Measurements from ENCODE around the gene SNRPF.
"Not testable (repeated sequence)": the region's sequence is repeated elsewhere in the genome, so short reads cannot be mapped to it uniquely, and the experiment has no call there.

The SNRPF gene

DNA sequence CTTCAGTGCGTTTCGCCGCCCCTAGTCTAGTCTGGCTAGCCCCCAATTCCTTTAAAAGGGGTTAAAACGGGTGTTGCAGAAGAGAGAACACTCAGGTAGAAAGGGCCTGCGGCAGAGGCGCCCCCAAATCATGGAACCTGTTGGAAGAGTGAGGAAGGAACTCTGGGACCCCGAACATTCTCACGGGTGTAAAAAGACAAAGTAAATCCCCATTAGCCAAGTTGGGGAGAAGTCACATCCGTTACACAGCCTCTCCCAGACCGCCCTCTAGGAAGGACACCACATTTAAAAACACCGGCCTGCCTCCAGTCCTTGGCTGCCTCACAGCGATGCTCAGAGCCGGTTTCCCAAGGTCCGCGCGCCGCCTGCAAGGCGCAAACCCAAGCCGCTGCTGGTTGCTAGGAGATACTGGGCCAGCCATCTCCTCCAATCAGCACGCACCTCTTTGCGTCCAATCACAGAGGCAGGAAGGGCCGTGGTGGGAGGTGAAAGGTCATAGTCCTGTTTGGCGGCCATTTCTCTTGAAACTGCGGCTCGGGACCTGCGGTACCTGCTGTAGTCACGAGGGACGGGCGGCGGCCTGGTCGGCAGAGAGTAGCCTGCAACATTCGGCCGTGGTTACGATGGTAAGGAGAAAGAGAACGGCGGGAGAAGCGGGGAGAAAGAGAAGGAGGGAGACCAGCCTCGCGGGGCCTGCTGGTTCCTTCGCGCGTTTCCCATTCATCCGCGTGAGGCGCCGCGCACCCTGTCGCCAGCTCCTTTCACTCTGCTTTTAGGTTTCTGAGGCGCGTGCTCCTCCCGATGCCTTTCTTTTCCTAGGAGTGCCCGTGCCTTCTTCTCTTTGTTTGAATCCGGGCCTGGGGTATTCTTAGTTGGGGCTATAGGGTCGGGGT is at the start of gene SNRPF:
Gene SNRPF, plus strand, starts transcription at position 502 of the 893 bp plus-strand sequence. Its CDS starts 122 bp downstream, at position 624.
- DNase-seq (ENCODE audit: low spot score): peak; percentile 97

DNA sequence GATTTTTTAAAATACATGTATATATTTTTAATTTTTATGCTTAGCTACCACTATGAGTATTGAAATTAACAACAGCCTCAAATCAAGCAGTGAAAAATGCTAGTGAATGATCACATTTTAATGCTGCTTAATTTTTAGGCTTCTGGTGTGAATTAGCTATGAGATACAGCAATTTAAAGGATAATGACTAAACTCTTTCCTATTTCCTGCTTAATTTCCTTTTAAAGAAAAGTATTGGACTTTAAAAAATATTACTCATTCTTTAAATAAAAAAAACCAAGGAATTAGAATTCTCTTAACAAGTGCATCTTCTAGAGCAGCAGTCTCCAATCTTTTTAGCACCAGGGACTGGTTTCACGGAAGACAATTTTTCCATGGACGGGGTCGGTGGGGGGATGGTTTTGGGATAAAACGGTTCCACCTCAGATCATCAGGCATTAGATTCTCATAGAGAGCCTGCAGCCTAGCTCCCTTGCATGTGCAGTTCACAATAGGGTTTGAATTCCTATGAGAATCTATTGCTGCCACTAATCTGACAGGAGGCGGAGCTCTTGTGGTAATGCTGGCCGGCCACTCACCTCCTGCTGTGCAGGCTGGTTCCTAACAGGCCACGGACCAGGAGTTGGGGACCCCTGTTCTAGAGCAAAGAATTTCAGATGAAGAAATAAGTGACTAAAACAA is 49.6 kb upstream of the SNRPF start:
- DNase-seq (ENCODE audit: low spot score): no peak

DNA sequence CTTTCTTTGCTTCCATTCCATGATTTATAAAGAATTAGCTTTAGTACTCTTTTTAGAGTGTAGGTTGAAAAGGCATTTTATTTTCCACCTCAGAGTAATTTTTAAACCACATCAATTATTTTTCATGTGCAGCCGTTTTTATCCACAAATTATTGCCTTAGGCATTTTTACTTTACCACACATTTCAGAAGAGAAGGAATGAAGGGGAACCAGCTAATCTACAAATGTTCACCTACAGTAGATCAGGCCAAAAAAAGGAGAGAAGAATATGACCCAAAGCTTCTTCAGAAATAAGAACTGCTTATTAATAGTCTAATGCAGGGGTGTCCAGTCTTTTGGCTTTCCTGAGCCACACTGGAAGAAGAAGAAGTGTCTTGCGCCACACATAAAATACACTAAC is 48.3 kb upstream of the SNRPF start:
- DNase-seq (ENCODE audit: low spot score): no peak

DNA sequence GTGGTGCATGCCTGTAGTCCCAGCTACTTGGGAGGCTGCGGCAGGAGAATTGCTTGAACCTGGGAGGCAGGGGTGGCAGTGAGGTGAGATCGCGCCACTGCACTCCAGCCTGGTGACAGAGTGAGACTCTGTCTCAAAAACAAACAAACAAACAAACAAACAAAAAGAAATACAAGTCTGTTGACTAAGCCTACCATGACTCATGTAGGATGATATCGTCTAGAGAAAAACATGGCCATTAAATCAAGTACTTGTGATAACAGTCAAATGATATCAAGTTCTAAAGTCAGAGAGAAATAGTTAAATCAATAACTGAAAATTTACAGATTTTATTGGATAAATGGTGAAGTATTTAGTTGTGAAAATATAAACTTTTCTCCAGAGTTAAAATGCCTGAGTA is 46.6 kb upstream of the SNRPF start:
- DNase-seq (ENCODE audit: low spot score): not testable (repeated sequence)

DNA sequence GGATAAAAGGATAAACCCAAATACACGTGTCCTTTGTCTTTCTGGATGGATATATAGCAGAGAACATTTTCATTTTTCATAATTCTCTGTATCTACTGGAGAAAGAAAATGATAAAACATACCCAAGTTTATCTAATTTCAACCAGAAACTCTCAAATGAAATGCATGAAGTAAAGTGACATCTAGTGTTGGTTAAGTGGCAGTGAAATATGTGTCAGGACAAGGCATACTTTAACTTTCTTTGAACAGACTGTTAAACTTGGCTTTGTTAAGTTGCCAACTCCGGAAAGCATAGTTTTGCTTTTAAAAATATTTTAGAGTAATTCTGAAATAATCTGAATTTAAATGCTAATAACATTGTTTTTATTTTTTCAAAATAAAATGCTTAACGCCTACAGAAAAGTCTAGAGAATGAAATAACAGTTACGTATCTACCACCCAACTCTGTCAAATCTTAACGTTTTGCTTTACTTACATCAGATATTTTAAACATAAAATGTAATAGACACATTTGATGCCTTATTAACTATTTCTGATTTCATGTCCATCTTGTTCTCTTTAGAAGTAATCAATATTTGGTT is 43.0 kb upstream of the SNRPF start:
- DNase-seq (ENCODE audit: low spot score): peak; percentile 72

DNA sequence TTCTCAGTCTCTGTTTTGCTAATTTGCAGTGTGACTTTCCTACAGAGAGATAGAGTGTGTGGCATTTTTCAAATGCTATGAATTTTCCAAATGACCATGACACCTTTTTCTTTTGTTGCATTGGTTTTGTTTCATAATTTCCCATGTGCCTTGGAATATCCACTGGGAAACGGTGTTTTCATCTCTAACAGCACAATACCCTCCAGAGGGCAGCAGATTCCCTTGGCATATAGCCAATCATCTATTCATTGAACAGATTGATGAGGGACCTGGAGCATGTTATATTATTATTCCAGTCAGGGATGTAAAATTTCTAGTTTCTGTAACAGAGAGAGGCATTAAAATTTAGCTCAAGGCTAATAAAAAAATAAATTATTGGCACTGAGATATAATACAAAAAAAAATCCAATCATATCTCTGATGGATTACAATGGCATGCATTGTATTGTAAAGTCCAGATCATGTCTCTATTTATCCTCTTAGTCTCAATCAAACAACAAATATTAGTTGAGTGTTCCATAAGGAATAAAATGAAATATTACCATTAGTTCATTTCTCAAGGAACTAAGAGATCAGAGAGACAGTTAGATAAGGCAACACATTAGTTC is 38.6 kb upstream of the SNRPF start:
- DNase-seq (ENCODE audit: low spot score): peak; percentile 63

DNA sequence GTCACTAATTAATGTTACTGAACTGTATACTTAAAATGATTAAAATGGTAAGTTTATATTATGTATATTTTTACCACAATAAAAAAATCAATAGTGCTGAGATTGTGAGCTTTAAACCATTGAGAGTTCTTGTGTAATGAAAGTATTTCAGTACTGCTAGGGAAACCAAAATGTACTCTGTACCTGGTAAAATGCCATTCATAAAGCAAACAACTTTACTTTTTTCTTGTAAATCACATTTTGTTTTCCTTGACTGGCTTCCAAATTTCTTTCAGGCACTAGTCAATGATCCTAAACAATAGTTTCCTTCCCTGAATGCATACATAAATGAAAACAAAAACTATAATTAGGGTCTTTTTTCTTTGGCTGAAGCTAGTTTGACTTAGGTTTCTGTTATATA is 29.4 kb upstream of the SNRPF start:
- no peak for DNase-seq (ENCODE audit: low spot score)

DNA sequence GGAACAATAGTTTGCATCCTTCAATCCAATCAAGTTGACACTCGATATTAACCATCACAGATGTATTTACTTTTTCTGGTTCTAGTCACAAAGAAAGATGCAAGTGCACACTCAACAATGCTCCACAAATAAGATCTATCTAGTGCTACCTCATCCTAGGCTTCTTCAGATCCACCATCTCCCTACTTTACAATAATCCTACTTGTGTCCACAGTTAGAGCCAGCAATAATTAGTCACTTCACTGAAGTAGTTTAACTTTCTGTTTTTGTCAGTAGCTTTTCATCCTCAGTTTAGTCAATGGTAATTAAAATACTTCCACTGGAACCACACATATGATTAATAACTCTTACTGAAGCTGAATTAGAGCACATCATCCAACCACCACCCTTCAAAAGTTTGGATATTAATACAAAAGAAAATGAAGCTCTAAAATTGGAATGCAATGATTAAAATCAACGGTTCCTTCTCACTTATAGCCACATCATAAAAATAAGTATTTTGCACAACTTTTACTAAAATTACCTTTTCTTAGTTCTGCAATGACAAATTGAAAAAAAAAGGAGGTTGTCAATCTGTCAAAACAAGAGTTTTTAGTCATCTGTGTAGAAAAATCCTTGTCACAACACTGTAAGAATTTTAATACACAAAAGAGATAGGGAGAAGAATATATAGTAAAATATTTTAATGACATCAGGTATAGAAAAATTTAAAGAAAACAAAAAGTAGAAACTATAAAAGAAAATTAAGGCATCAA is 28.2 kb upstream of the SNRPF start:
- no peak for DNase-seq (ENCODE audit: low spot score)

DNA sequence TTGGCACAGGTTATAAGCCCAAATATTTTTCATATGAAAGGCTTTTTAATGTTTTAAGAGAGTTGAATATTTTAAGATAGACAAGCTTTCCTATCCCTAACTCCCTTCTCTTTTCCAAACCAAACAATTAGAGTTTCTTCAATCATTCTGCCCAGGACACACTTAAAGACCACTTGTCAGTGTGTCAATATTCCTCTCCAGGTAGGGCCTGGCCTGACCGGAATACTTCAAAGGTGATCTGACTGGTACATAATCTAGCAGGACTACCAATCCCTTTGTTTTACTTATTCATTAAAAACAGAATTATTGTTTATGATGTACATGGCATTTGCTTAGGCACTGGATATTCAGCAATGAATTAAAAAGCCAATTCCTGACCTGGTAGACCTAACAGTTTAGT is 24.2 kb upstream of the SNRPF start:
- DNase-seq (ENCODE audit: low spot score): no peak

DNA sequence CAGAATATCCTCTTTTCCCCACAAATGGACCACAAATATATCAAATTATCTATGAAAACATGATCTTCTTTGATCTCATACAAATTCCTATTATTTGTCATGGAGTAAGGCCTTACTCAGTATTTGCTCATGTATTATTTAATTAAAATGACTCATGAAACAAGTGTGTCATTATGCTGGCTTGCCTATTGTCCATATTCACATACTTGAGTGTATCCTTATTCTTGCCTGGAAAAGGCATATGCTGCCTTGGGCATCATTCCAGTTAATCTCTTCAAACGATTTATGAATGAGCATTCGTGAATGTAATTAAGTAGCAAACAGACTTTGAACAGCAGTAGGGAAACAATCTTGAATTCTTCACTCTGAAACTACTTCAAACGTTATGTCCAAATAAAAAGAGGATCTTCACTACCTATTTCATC is 22.6 kb upstream of the SNRPF start:
- peak; percentile 59 for DNase-seq (ENCODE audit: low spot score)

DNA sequence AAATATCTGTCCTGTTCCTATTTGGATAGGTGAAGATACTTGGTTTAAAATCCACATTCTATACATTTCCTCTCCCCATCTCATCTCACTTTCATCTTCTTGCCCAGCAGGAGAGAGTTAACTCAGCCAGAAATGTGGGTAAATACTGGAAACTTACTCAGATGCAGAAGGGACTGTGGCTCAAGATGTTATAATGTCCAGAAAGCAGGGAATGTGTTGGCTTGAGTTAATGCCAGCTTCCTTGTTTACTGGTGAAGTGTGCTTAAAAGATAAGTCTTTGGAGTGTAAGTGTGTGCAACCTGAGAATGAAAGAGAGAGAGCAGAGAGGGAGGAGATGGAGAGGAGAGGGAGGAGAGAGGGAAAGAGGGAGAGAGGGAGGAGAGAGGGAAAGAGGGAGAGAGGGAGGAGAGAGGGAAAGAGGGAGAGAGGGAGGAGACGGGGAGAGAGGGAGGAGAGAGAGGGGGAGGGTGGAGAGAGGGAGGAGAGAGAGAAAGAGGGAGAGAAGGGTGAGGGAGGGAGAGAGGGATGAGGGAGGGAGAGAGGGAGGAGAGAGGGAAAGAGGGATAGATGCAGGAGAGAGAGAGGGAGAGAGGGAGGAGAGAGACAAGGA is 22.0 kb upstream of the SNRPF start:
- DNase-seq (ENCODE audit: low spot score): no peak

DNA sequence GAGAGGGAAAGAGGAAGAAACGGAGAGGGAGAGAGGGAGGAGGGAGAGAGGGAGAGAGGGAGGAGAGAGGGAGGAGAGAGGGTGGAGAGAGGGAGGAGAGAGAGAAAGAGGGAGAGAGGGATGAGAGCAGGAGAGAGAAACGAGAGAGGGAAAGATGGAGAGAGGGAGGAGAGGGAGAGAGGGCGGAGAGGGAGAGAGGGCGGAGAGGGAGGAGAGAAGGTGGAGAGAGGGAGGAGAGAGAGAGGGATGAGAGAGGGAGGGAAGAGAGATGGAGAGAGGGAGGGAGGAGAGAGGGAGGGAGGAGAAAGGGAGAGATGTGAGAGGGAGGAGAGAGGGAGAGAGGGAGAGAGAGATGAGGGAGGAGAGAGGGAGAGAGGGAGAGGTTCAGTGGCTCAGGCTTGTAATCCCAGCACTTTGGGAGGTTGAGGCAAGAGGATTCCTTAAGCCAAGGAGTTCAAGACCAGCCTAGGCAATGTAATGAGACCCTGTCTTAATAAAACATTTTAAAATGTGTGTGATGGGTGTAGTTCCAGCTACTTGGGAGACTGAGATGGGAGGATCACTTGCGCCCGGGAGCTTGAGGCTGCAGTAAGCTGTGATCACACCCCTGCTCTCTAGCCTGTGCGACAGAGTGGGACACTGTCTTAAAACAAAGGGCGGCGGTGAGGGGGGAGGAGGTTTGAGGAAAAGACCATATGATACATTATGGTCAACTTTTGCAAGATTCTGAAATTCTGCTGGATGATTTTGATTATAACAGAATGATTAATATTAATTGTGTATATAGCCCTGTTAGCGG is 21.3 kb upstream of the SNRPF start:
- no peak for DNase-seq (ENCODE audit: low spot score)

DNA sequence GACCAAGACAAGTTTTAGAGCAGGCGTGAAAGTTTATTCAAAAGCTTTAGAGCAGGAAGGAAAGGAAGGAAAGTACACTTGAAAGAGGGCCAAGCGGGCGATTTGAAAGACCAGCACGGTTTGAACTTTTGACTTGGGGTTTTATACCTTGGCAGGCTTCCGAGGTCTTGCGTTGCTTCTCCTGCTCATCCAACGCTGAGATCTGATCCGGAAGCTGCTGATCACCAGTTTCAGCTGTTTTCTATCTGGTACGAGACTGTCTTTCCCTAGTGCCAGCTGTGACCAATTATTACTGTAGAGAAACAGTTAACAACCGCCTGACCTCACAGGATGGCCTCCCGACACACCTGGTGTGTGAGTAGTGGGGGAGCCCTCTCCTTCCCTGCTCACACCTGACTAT is 20.6 kb upstream of the SNRPF start:
- no peak for DNase-seq (ENCODE audit: low spot score)

DNA sequence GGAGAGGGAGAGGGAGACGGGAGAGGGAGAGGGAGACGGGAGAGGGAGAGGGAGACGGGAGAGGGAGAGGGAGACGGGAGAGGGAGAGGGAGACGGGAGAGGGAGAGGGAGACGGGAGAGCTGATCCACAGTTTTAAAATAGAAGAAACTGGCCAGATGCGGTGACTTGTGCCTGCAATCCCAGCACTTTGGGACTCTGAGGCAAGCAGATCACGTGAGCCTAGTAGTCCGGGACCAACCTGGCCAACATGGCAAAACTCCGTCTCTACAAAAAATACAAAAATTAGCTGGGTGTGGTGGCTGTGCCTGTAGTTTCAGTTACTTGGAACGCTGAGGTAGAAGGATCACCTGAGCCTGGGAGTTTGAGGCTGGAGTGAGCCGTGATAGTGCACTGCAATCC is 16.3 kb upstream of the SNRPF start:
- DNase-seq (ENCODE audit: low spot score): not testable (repeated sequence)

DNA sequence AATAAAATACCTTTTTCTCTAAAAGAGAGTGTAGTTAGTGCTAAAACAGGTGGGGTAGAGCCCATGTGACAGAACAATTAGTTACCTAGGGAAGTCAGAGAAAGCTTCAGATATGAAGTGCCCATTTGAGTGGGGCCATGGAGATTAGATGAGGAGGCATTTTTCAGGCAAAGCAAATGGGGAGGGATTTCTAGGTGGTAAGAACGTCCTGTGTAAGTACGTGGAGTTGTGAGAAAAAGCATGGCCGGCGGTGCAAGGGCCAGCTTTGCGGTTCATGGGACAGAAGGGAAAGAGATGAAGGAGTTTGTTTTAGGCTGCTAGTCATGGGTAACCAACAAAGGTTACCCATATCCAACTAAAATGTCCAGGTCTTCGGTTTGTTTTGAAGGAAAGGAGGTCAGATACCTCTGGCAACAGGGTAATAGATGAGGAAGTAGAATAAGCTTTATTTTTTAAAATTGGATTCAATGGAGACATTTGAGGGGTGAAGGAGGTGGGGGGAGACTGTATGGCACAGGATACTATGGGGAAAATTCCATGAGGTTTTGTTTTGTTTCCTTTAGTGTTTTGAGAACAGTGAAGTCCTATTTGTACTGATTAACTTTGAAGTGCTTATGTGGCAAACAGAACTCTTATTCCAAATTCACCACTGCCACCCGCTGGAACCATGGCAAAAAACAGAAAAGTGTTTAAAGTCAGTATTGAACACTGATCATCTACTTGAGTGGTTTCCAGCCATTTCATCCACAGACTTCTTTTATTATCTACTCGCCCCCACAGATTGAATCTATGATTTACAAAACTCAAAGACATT is 10.0 kb upstream of the SNRPF start:
- DNase-seq (ENCODE audit: low spot score): no peak

DNA sequence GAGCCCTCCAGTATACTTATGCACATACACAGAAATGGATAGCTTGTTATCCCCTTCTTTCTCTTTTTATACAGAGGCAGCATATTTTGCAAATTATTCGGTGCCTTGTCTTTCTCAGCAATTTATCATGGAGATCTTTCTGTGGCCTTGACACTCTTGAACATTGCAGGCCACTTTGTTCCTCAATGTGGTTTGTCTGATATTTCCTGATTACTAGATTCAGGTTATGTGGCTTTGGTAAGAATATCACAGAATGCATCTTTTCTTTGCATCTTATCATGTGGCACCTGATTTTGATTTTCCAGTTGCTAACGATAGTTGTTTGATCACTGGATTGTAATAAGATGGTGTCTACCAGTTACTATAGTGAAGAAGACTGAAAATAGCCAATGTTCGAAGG is 7.1 kb upstream of the SNRPF start:
- no peak for DNase-seq (ENCODE audit: low spot score)

DNA sequence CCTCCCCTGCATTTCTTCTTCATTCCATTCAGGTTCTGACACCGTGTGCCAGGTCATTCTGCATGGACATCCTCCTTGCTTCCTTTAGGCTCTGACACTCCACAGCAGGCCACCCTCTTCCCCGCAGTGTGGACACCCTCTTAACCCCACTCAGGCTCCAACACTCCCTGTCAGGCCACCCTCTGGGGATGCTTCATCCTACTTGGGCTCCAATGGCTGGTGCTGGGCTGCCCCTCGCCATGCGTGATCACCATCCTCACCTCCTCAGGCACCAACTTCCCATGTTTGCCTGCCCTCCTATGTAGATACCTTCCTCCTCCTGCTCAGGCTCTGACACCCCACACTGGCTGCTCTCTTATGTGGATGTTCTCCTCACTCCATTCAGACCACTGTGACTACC is 6.6 kb upstream of the SNRPF start:
- DNase-seq (ENCODE audit: low spot score): no peak

DNA sequence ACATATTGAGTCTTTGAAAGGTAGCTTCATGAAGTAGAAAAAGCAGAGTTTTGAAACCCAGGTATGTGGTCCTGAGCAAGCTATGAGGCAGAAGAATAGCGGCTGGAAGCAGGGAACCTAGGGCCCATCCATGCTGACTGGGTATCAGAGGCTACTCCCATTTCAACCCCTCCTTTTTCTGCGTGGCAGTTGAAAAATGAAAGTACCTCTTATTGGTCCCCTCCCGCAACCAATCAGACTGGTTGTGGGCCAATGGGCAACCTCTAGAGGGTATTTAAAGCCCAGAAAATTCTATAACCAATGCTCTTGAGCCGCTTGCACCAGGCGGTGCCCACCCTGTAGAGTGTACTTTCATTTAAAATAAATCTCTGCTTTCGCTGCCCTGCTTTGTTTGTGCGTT is 1.6 kb upstream of the SNRPF start:
- no peak for DNase-seq (ENCODE audit: low spot score)

DNA sequence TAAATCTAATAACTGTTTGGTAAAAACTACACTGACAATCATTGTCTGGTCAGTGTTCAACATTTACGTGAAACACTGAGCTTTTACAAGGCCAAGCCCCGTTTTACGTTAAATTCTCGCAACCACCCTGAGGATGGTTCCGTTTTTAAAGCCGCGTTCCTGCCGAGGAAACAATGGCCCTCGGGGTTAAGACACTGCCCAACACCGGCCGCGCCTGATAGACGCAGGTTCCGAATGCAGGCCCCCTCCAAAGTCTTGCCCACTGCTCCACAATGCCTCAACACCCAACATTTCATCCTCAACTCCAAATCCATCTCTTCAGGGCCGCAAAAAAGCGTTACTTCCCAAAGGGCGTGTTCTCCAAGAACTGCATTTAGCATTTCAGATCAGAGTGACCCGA is 953 bp upstream of the SNRPF start:
- DNase-seq (ENCODE audit: low spot score): no peak

DNA sequence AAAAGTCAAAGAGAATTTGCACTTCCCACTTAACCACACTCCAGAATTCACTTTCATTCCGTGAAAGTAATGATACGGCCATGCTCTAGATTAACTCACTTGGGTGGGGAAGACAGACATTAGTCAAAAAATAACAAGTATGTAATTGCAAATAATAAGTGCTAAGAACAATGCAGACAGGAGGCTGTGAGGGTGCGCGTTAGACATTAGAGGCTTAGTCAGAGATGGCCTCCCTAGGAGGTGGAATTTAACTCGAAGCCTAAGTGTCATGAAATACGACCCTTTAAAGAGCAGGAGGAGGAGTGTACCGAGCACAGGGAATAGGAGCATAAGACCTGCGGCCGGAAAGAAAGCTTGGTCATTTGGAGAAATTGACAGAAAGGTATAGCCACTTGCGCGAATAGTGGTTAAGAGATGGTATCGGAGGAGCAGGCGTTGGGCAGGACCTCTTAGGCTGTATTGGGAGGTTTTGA is 628 bp downstream of the SNRPF start:
- peak; percentile 74 for DNase-seq (ENCODE audit: low spot score)

All from RKO (cell line).